Right lobe of liver (tissue), 4 donors: ENCODE measurements around the gene IL25.

ENCODE experiments used
- POLR2A ChIP-seq: fragments of 450-650 bp; IDR thresholded peaks from one replicate; pipeline ENCODE4 v1.6.1; 2017; ENCODE audit warnings: antibody characterized with exemption, mild to moderate bottlenecking
- TF ChIP-seq, protein P1 (sequence below), 4 donors: fragments of 200-600 bp in 3 of 4; fragments of 450-650 bp in 1 of 4; IDR thresholded peaks; one replicate each; pipeline versions ENCODE4 v1.5.1 to v1.8.0; 2016 to 2022; ENCODE audit warnings: antibody characterized with exemption in 4 of 4, mild to moderate bottlenecking in 2 of 4
- donor health status: DM: no; HTN: no; CAD: no.
- donor health status: DM: no; HTN: no; CAD: no.
- donor health status: DM: no; HTN: yes; CAD: no.

DNA sequence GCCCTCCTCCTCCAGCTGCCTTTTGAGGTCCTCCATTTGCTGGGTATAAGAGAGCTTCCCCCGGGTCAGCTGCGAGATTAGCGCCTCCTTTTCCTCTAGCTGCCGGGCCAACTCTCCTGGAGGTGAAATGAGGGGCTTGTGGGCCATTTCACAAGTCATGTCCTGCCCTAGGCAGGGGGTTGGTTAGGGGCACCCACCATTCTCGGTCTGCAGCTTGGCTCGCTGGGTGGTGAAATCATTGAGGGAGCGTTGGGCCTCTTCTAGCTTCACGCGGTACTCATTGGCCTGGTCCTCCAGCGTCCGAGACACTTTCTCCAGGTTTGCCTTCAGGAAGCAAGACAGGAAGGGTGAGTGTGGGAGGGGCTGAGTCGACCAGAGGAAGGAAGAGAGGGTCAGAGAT, 16.8 kb downstream of the IL25 start:
- TF ChIP-seq, protein P1, sequence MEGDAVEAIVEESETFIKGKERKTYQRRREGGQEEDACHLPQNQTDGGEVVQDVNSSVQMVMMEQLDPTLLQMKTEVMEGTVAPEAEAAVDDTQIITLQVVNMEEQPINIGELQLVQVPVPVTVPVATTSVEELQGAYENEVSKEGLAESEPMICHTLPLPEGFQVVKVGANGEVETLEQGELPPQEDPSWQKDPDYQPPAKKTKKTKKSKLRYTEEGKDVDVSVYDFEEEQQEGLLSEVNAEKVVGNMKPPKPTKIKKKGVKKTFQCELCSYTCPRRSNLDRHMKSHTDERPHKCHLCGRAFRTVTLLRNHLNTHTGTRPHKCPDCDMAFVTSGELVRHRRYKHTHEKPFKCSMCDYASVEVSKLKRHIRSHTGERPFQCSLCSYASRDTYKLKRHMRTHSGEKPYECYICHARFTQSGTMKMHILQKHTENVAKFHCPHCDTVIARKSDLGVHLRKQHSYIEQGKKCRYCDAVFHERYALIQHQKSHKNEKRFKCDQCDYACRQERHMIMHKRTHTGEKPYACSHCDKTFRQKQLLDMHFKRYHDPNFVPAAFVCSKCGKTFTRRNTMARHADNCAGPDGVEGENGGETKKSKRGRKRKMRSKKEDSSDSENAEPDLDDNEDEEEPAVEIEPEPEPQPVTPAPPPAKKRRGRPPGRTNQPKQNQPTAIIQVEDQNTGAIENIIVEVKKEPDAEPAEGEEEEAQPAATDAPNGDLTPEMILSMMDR (IDR thresholded peaks at IDR 0.05): no peak
- no peak for TF ChIP-seq POLR2A
